IMR-90 (cell line): ENCODE data around the gene ANKRD44. TPM values are rescaled to one million over a fixed set of nuclear protein-coding genes. Genes with fewer than 3 reads are reported as not detected.
A peak's percentile ranks its signal among the peaks of the same experiment; 100 is the strongest.

Experiments used
- ATAC-seq: fragments of 200-7000 bp; cut with Tn5 transposase; 2 replicates; pipeline ENCODE4 v1.9.1; 2020; ENCODE audit warnings: low read depth, mild to moderate bottlenecking, moderate library complexity
- BruUV-seq: library from RNA; stranded (reverse); fragments of 400-500 nt; replicated peaks from 2 replicates; lab custom pipeline; 2021; lab: Mats Ljungman, UMichigan
- CTCF ChIA-PET: fragments of 300-600 bp; formaldehyde crosslinking; extraction: SDS; loops from one replicate; lab custom pipeline; 2021; ENCODE audit warnings: antibody characterized with exemption; lab: Yijun Ruan, JAX
- POLR2A ChIA-PET: fragments of 300-600 bp; sonication (Branson Sonifier 250); formaldehyde crosslinking; loops from one replicate; lab custom pipeline; 2022; ENCODE audit warnings: antibody characterized with exemption; ENCODE audit not compliant: unreplicated experiment; lab: Charles Lee
- DNase-seq: peaks from one replicate; pipeline ENCODE4 v3.0.0; 2013
- H2AFZ ChIP-seq: replicated peaks from 2 replicates; pipeline ENCODE3; 2013; ENCODE audit warnings: low read length, mild to moderate bottlenecking; ENCODE audit not compliant: poor library complexity
- H2AK5ac ChIP-seq: 2 replicates; pipeline ENCODE4 v1.6.1; 2013; ENCODE audit warnings: low read depth, low read length, inconsistent platforms
- H2AK9ac ChIP-seq: replicated peaks from 2 replicates; pipeline ENCODE3; 2013; ENCODE audit warnings: mild to moderate bottlenecking, low read depth, low read length, moderate library complexity; ENCODE audit not compliant: poor library complexity
- H2BK120ac ChIP-seq: 2 replicates; pipeline ENCODE4 v1.6.1; 2013; ENCODE audit warnings: low read depth, low read length, inconsistent platforms
- H2BK15ac ChIP-seq: 3 replicates; pipeline ENCODE4 v1.6.1; 2013; ENCODE audit warnings: low read depth, low read length, inconsistent platforms
- H2BK20ac ChIP-seq: 2 replicates; pipeline ENCODE4 v1.6.1; 2013; ENCODE audit warnings: low read depth, mild to moderate bottlenecking, inconsistent platforms, low read length, moderate library complexity
- H2BK5ac ChIP-seq: 2 replicates; pipeline ENCODE4 v1.6.1; 2013; ENCODE audit warnings: mild to moderate bottlenecking, low read depth, low read length, inconsistent platforms; ENCODE audit not compliant: poor library complexity, severe bottlenecking
- H3K14ac ChIP-seq: replicated peaks from 2 replicates; pipeline ENCODE4 v1.6.1; 2013; ENCODE audit warnings: low read depth, low read length, inconsistent platforms
- H3K18ac ChIP-seq: 2 replicates; pipeline ENCODE4 v1.6.1; 2013; ENCODE audit warnings: low read depth, low read length, control low read depth
- H3K23ac ChIP-seq: 2 replicates; pipeline ENCODE4 v1.6.1; 2013; ENCODE audit warnings: low read depth, low read length, inconsistent platforms
- H3K27ac ChIP-seq: 2 replicates; pipeline ENCODE4 v1.5.1; 2013; ENCODE audit warnings: mild to moderate bottlenecking, control low read depth, low read length; ENCODE audit not compliant: insufficient read depth
- H3K27me3 ChIP-seq: 2 replicates; pipeline ENCODE4 v1.6.1; 2013; ENCODE audit warnings: low read length; ENCODE audit not compliant: control insufficient read depth, insufficient read depth
- H3K36me3 ChIP-seq: 2 replicates; pipeline ENCODE4 v1.6.1; 2013; ENCODE audit warnings: low read length, mixed read lengths; ENCODE audit not compliant: control insufficient read depth, insufficient read depth
- H3K4ac ChIP-seq: 2 replicates; pipeline ENCODE4 v1.6.1; 2013; ENCODE audit warnings: low read depth, low read length, inconsistent platforms
- H3K4me1 ChIP-seq: 2 replicates; pipeline ENCODE4 v1.6.1; 2013; ENCODE audit warnings: low read length, mixed read lengths; ENCODE audit not compliant: control insufficient read depth, insufficient read depth
- H3K4me2 ChIP-seq: 2 replicates; pipeline ENCODE4 v1.6.1; 2013; ENCODE audit warnings: low read depth, mild to moderate bottlenecking, control low read depth, low read length, moderate library complexity
- H3K4me3 ChIP-seq: 2 replicates; pipeline ENCODE4 v1.5.1; 2013; ENCODE audit warnings: low read depth, mild to moderate bottlenecking, control low read depth, low read length, moderate library complexity; ENCODE audit not compliant: insufficient read depth
- H3K56ac ChIP-seq: 2 replicates; pipeline ENCODE4 v1.6.1; 2013; ENCODE audit warnings: low read length, inconsistent platforms; ENCODE audit not compliant: insufficient read depth; ENCODE audit errors: extremely low read depth
- H3K79me1 ChIP-seq, 2 experiments: 2 replicates each; pipeline ENCODE4 v1.6.1; 2013; ENCODE audit warnings: low read length in 2 of 2, inconsistent platforms in 1 of 2, low read depth in 1 of 2
- H3K9ac ChIP-seq: 2 replicates; pipeline ENCODE4 v1.6.1; 2013; ENCODE audit warnings: low read depth, low read length, control low read depth
- H3K9me1 ChIP-seq: 2 replicates; pipeline ENCODE4 v1.6.1; 2013; ENCODE audit warnings: low read length, inconsistent platforms; ENCODE audit not compliant: insufficient read depth
- H3K9me3 ChIP-seq: 2 replicates; pipeline ENCODE4 v1.6.1; 2013; ENCODE audit warnings: low read length; ENCODE audit not compliant: control insufficient read depth, insufficient read depth
- H4K20me1 ChIP-seq: 2 replicates; pipeline ENCODE4 v1.6.1; 2013; ENCODE audit warnings: low read length, inconsistent platforms; ENCODE audit not compliant: insufficient read depth
- H4K5ac ChIP-seq: 2 replicates; pipeline ENCODE4 v1.6.1; 2013; ENCODE audit warnings: mild to moderate bottlenecking, low read depth, low read length, control low read depth
- H4K8ac ChIP-seq, 2 experiments: 2 replicates each; pipeline ENCODE4 v1.6.1; 2013; ENCODE audit warnings: low read depth in 2 of 2, low read length in 2 of 2, control low read depth in 1 of 2, inconsistent platforms in 1 of 2
- H4K91ac ChIP-seq: 2 replicates; pipeline ENCODE4 v1.6.1; 2013; ENCODE audit warnings: low read depth, low read length, inconsistent platforms; ENCODE audit not compliant: insufficient read depth
- BHLHE40 ChIP-seq: fragments of 150-350 bp; IDR thresholded peaks from 2 replicates; pipeline ENCODE4 v1.6.1; 2016; ENCODE audit warnings: mild to moderate bottlenecking, low read depth, low read length
- MAZ ChIP-seq: IDR thresholded peaks from 2 replicates; pipeline ENCODE4 v1.6.1; 2012; ENCODE audit warnings: low read depth, mild to moderate bottlenecking, low read length, improper control_type of control experiment, moderate library complexity, borderline replicate concordance
- NFE2L2 ChIP-seq: fragments of 150-350 bp; IDR thresholded peaks from 2 replicates; pipeline ENCODE4 v1.6.1; 2016; ENCODE audit warnings: low read depth, mild to moderate bottlenecking, low read length
- RCOR1 ChIP-seq: IDR thresholded peaks from 2 replicates; pipeline ENCODE4 v1.6.1; 2012; ENCODE audit warnings: mild to moderate bottlenecking, low read length, improper control_type of control experiment; ENCODE audit not compliant: insufficient replicate concordance
- WGBS, 2 experiments: methylation state at CpG; one replicate each; pipeline versions ENCODE4 v1.1.5 to v1.1.7; 2013; ENCODE audit warnings: missing lambda C conversion rate in 2 of 2; ENCODE audit not compliant: insufficient read length in 1 of 2; ENCODE audit errors: extremely low coverage in 2 of 2; 5-methylcytosine and 5-hydroxymethylcytosine counted together
- dilution Hi-C: fragments of 300-500 bp; cut with HindIII; formaldehyde crosslinking; loops from one replicate; pipeline ENCODE4 v1.14.3; 2018; ENCODE audit warnings: low sequenced_read_pairs; ENCODE audit not compliant: unreplicated experiment
- in situ Hi-C: fragments of 300-500 bp; cut with MboI; formaldehyde crosslinking; loops from 3 replicates; pipeline ENCODE4 v1.14.3; 2019; ENCODE audit warnings: low sequenced_read_pairs, inconsistent platforms, mixed read lengths
- intact Hi-C: fragments of 100-400 bp; cut with micrococcal nuclease; formaldehyde crosslinking; loops from 2 replicates; pipeline ENCODE4 v1.10.0; 2022
- polyA plus RNA-seq, 3 experiments: library from polyadenylated mRNA; depleted of rRNA; stranded (reverse); fragments of >200 nt; gene quantifications; 2 replicates each; pipeline ENCODE4 v1.2.3, GENCODE V29; 2012; ENCODE audit warnings: low replicate concordance in 1 of 3
- total RNA-seq: library from RNA; depleted of rRNA; stranded (reverse); fragments of >200 nt; gene quantifications from 2 replicates; pipeline ENCODE4 v1.2.3, GENCODE V29; 2012
- TF ChIP-seq, protein P1 (sequence below): conservative IDR thresholded peaks from 2 replicates; pipeline ENCODE4 v1.5.1; 2012; ENCODE audit warnings: mild to moderate bottlenecking, low read depth, low read length, improper control_type of control experiment
- TF ChIP-seq, protein P2 (sequence below): fragments of 150-350 bp; IDR thresholded peaks from 2 replicates; pipeline ENCODE4 v1.6.1; 2016; ENCODE audit warnings: low read depth, mild to moderate bottlenecking, low read length, moderate library complexity, borderline replicate concordance

The ANKRD44 gene
- total and polyA plus RNA-seq, 2 of the 4 experiments (the other 2 are of a cell fraction) = 5.2 to 15.6 TPM

DNA sequence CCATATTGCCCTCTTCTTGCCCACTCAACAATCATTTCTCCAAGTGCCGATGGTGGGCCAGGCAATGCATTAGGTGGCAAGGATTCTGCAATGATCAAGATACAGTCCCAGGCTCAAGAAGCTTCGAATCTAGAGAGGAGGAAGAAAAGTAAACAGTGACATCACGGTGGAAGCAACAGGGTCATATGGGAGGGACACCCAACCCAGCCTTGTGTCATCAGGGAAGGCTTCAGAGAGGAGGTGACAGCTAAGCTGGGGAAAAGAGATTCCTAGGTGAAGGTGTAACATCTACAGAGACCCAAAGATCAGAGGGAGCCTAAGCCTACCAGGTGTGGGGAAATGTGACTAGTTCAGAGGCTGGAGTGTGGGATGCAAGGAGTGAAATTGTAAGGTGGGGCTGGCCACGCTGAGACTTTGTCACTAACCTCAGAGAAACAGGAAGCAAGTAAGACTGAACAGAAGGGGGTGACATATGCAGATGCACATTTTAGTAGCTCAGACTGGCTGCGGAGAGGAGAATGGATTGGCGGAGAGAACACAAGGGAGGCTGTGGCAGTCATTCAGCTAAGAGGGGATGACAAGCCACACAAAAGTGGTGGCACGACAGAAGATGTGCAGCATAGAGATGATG, 104.9 kb downstream of the ANKRD44 start:
- Histone ChIP-seq H2BK20ac (no peak overlapping the region), H3K4me3 (no peak overlapping the region), H3K27ac (no peak overlapping the region), H4K91ac (no peak overlapping the region), H3K14ac (0 out of 2 replicates have a peak overlapping the region, but pooled peaks have one; percentile 8), H3K79me1 (peaks cover 0 to 11% of the 10 kb centered on the region in 2 experiments; a peak in 1 of 4 replicates), H2BK5ac (no peak overlapping the region), H3K9me3 (no peaks in the 10 kb centered on the region), H2AFZ (no peak overlapping the region), H4K5ac (no peak overlapping the region), H4K8ac (no peak overlapping the region), H3K9me1 (peaks cover 13% of the 10 kb centered on the region), H2BK15ac (no peak overlapping the region), H3K27me3 (no peaks in the 10 kb centered on the region), H2AK5ac (0 out of 2 replicates have a peak overlapping the region, but pooled peaks have one; percentile 16), H3K36me3 (no peaks in the 10 kb centered on the region), H3K4me2 (no peak overlapping the region), H3K23ac (no peak overlapping the region), H2BK120ac (no peak overlapping the region), H3K9ac (no peak overlapping the region), H2AK9ac (no peak overlapping the region), H3K56ac (no peak overlapping the region), H3K18ac (no peak overlapping the region), H4K20me1 (no peaks in the 10 kb centered on the region), H3K4ac (peak overlapping the region; percentile 43; the same call in 1 of the 2 replicates), H3K4me1 (peaks cover 8% of the 10 kb centered on the region)
- TF ChIP-seq, protein P1, sequence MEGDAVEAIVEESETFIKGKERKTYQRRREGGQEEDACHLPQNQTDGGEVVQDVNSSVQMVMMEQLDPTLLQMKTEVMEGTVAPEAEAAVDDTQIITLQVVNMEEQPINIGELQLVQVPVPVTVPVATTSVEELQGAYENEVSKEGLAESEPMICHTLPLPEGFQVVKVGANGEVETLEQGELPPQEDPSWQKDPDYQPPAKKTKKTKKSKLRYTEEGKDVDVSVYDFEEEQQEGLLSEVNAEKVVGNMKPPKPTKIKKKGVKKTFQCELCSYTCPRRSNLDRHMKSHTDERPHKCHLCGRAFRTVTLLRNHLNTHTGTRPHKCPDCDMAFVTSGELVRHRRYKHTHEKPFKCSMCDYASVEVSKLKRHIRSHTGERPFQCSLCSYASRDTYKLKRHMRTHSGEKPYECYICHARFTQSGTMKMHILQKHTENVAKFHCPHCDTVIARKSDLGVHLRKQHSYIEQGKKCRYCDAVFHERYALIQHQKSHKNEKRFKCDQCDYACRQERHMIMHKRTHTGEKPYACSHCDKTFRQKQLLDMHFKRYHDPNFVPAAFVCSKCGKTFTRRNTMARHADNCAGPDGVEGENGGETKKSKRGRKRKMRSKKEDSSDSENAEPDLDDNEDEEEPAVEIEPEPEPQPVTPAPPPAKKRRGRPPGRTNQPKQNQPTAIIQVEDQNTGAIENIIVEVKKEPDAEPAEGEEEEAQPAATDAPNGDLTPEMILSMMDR = no peak
- TF ChIP-seq RCOR1 = no peak
- TF ChIP-seq MAZ = no peak
- TF ChIP-seq NFE2L2 = no peak
- TF ChIP-seq BHLHE40 = no peak
- TF ChIP-seq, protein P2, sequence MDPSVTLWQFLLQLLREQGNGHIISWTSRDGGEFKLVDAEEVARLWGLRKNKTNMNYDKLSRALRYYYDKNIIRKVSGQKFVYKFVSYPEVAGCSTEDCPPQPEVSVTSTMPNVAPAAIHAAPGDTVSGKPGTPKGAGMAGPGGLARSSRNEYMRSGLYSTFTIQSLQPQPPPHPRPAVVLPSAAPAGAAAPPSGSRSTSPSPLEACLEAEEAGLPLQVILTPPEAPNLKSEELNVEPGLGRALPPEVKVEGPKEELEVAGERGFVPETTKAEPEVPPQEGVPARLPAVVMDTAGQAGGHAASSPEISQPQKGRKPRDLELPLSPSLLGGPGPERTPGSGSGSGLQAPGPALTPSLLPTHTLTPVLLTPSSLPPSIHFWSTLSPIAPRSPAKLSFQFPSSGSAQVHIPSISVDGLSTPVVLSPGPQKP = no peak
- ATAC-seq (no peak), DNase-seq (no peak)
- ChIA-PET POLR2A (no interaction called here), CTCF (no interaction called here)
- WGBS, 2 experiments = 73% methylated on average over 4 of the region's 7 CpGs; no CpG with 5 or more reads in 1 of the 2 experiments
- no TSS peak for BruUV-seq
- in situ Hi-C loops (no loop called here), intact Hi-C loops (no loop called here), dilution Hi-C loops (no loop called here)
